Activated T-cell treated with anti-CD3 and anti-CD28 coated beads, Interleukin-2, amount 50 U/mL, for 72 hours (primary cell): ENCODE data around the gene OR2J3. TPM values are rescaled to one million over a fixed set of nuclear protein-coding genes. Genes with fewer than 3 reads are reported as not detected.
"Not testable (repeated sequence)": the region's sequence is repeated elsewhere in the genome, so short reads cannot be mapped to it uniquely, and the experiment has no call there.

Source experiments
- ATAC-seq, 2 donors: fragments of 150-1000 bp; cut with Tn5 transposase; replicated peaks in 1 of 2; 2 replicates each; pipeline ENCODE4 v1.10.0; 2021; ENCODE audit warnings: moderate library complexity in 2 of 2, mild to moderate bottlenecking in 1 of 2
- DNase-seq, 2 donors: peaks; one replicate each; pipeline ENCODE4 v3.0.0; 2021 to 2022; ENCODE audit warnings: mixed read lengths in 1 of 2
- H3K27ac Mint-ChIP-seq: one replicate; pipeline ENCODE4 v1.8.0; 2022; ENCODE audit warnings: mild to moderate bottlenecking, moderate library complexity, mixed read lengths
- H3K27me3 Mint-ChIP-seq: one replicate; pipeline ENCODE4 v1.8.0; 2022; ENCODE audit warnings: low read depth, mixed read lengths
- H3K36me3 Mint-ChIP-seq, 2 donors: one replicate each; pipeline ENCODE4 v1.8.0; 2022; ENCODE audit warnings: mixed read lengths in 2 of 2, mild to moderate bottlenecking in 1 of 2; ENCODE audit not compliant: insufficient read depth in 2 of 2
- H3K4me1 Mint-ChIP-seq: one replicate; pipeline ENCODE4 v1.8.0; 2022; ENCODE audit warnings: low read depth, mixed read lengths
- H3K4me3 Mint-ChIP-seq, 2 donors: one replicate each; pipeline ENCODE4 v1.8.0; 2022; ENCODE audit warnings: mild to moderate bottlenecking in 2 of 2, mixed read lengths in 2 of 2, moderate library complexity in 2 of 2
- H3K9me3 Mint-ChIP-seq, 2 donors: one replicate each; pipeline ENCODE4 v1.8.0; 2022; ENCODE audit warnings: mixed read lengths in 2 of 2
- total RNA-seq, 2 donors: library from RNA; stranded (reverse); gene quantifications; one replicate each; pipeline ENCODE4 v1.2.3, GENCODE V29; 2022

Gene OR2J3
- total RNA-seq, 2 donors from 2014 or later: not detected

DNA sequence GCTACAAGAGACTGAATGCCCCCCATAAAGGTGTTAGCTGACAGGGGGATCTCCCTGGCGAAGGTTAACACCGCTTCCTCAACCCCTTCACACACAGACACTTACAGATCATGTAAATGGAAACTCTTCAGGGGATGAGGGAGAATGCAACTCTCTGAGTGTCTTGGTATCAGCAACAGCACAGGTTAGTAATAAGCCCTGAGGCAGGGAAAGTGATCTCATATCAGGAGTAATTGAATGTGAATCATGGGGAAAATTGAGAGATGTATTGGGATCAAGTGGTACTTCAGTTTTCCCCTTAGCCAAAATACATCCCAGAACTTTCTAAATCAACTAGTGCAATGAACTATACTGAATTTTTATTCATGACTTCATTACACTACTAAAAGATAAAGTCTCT, 23.8 kb downstream of the OR2J3 start:
- peaks cover 47% of the 10 kb centered on the region for H3K27me3 Mint-ChIP-seq
- no peaks in the 10 kb centered on the region for H3K36me3 Mint-ChIP-seq
- no peak overlapping the region for H3K27ac Mint-ChIP-seq
- DNase-seq: no peak
- no peaks in the 10 kb centered on the region for H3K9me3 Mint-ChIP-seq
- ATAC-seq: no peak
- H3K4me1 Mint-ChIP-seq: no peaks in the 10 kb centered on the region
- no peak overlapping the region for H3K4me3 Mint-ChIP-seq

DNA sequence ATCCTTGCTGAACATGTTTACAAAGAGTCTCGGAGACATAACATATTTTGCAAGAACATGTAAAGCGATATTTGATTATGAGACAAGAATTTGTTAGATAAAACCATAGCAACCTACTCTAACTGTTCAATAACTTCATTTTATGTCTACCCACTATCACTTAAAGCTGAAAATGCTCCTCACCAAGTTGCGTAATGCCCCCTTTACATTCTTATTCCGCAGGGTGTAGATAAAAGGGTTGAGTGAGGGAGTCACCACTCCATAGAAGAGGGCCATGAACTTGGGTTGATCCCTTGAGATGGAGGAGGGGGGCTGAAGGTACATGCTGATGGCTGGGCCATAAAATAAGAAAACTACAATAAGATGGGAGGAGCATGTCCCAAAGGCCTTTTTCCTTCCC, 29.9 kb downstream of the OR2J3 start:
- DNase-seq (no peak), ATAC-seq (no peak)
- peaks cover 0 to 1% of the 10 kb centered on the region in 2 donors for H3K36me3 Mint-ChIP-seq
- peaks cover 38% of the 10 kb centered on the region for H3K27me3 Mint-ChIP-seq
- H3K27ac Mint-ChIP-seq: no peak overlapping the region
- peaks cover 0 to 1% of the 10 kb centered on the region in 2 donors for H3K9me3 Mint-ChIP-seq
- no peaks in the 10 kb centered on the region for H3K4me1 Mint-ChIP-seq
- no peak overlapping the region for H3K4me3 Mint-ChIP-seq

DNA sequence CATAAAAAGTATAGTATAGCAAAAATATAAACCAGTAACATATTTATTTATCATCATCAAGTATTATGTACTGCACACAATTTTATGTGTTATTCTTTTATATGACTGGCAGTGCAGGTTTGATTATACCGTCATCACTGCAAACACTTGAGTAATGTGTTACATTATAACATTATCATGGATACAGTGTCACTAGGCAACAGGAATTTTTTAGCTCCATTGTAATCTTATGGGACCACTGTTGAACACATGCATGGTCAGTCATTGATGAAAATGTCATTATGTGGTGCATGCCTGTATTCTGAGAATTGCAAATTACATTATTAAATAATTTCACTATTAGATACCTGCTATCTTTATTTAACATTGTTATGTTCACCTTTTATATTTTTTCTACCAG, 33.7 kb downstream of the OR2J3 start:
- Mint-ChIP-seq H3K9me3 (peaks cover 0 to 1% of the 10 kb centered on the region in 2 donors), H3K4me1 (no peaks in the 10 kb centered on the region), H3K4me3 (no peak overlapping the region), H3K36me3 (peaks cover 1 to 2% of the 10 kb centered on the region in 2 donors), H3K27ac (no peak overlapping the region), H3K27me3 (peaks cover 19% of the 10 kb centered on the region)
- DNase-seq (no peak), ATAC-seq (no peak)

DNA sequence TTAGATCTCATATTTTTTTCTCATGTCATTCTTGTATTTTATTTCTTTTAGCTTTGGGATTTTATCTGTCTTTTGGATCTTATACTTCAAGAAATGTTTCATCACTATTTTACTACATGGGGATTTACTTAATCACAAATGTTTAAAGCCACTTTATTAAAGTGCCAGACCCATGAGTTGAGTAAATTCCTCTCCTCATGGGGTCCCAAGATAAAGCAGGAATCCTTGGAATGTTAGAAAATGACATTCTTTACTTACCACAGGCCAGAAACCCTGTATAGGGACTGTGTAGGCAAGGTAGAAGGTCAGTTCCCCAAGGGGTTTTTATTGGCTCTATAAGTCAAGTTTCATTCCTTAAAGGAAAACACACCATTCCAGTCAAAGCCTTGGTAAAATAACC, 34.5 kb downstream of the OR2J3 start:
- no peak for ATAC-seq

DNA sequence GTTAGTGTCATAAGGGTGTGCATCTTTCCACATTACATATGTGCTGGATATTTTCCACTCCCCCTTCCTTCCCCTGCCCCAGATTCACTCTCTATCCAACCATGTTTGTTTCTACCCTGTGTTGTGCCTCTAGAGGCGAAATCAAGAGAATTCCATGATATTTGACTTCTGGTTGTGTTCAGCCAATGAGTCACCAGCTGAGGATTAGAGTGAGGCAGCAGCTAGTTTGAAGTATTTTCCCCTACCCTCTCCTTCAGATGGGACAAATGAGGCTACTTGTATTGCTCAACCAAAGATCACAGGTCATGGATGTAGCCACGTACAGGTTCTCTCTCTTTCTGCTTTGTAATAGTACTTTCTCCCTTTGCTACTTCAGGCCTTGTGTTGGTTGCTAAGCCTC, 38.3 kb downstream of the OR2J3 start:
- no peaks in the 10 kb centered on the region for H3K4me1 Mint-ChIP-seq
- peaks cover 1 to 2% of the 10 kb centered on the region in 2 donors for H3K36me3 Mint-ChIP-seq
- H3K27ac Mint-ChIP-seq: no peak overlapping the region
- H3K9me3 Mint-ChIP-seq: peaks cover 0 to 3% of the 10 kb centered on the region in 2 donors
- peaks cover 17% of the 10 kb centered on the region for H3K27me3 Mint-ChIP-seq
- no peak overlapping the region for H3K4me3 Mint-ChIP-seq
- ATAC-seq (no peak), DNase-seq (no peak)

More for the DNA sequence above, 34.5 kb downstream of the OR2J3 start:
- H3K4me3 Mint-ChIP-seq: no peak overlapping the region
- no peak for DNase-seq
- H3K27ac Mint-ChIP-seq: no peak overlapping the region
- peaks cover 19% of the 10 kb centered on the region for H3K27me3 Mint-ChIP-seq
- peaks cover 1 to 2% of the 10 kb centered on the region in 2 donors for H3K36me3 Mint-ChIP-seq
- H3K9me3 Mint-ChIP-seq: peaks cover 0 to 1% of the 10 kb centered on the region in 2 donors
- H3K4me1 Mint-ChIP-seq: no peaks in the 10 kb centered on the region

DNA sequence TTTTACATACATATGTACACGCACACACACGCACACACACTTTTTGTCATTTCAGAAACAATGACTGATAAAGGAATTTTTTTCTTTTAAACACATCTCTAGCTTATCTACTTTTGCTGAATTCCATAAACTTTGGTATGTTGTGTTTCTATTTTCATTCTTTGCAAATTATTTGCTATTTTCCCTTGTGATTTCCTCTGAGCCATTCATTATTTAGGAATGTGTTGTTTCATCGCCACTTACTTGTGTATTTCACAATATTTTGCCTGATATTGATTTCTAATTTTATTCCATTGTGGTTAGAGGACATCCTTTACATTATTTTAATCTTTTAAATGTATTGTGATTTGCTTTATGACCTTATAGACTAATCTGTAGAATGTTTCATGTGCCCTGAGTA, 39.2 kb downstream of the OR2J3 start:
- Mint-ChIP-seq H3K4me1 (no peaks in the 10 kb centered on the region), H3K27me3 (peaks cover 17% of the 10 kb centered on the region), H3K4me3 (no peak overlapping the region), H3K36me3 (peaks cover 1 to 2% of the 10 kb centered on the region in 2 donors), H3K27ac (no peak overlapping the region), H3K9me3 (peaks cover 0 to 3% of the 10 kb centered on the region in 2 donors)
- DNase-seq: no peak
- ATAC-seq: no peak

DNA sequence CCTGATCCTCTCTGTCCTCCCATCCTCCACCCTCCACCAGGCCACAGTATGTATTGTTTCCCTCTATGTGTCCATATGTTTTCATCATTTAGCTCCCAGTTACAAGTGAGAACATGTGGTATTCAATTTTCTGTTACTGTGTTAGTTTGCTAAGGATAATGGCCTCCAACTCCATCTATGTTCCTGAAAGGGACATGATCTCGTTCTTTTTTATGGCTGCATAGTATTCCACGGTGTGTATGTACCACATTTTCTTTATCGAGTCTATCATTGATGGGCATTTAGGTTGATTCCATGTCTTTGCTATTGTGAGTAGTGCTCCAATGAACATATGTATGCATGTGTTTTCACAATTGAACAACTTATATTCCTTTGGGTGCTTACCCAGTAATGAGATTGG, 41.6 kb downstream of the OR2J3 start:
- ATAC-seq, H3K9me3 Mint-ChIP-seq, H3K4me3 Mint-ChIP-seq, H3K27ac Mint-ChIP-seq, H3K4me1 Mint-ChIP-seq, H3K36me3 Mint-ChIP-seq, DNase-seq: not testable (repeated sequence)
- H3K27me3 Mint-ChIP-seq: peaks cover 29% of the 10 kb centered on the region

DNA sequence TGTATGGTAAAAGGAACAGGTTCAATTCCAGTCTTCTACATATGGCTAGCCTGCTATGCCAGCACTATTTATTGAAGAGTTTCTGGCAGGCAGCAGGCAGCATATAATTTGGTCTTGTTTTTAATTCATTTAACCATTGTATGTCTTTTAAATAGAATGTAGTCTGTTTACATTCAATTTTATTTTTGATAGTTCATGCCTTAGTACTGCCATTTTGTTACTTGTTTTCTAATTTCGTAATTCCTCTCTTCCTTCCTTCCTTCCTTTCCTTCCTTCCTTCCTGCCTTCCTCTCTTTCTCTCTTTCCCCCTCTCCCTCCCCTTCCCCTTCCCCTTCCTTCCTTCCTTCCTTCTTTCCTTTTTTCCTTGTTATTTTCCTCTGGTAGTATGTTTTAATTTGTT, 45.2 kb downstream of the OR2J3 start:
- Mint-ChIP-seq H3K4me1 (no peaks in the 10 kb centered on the region), H3K36me3 (no peaks in the 10 kb centered on the region), H3K27me3 (peaks cover 34% of the 10 kb centered on the region), H3K27ac (no peak overlapping the region), H3K4me3 (no peak overlapping the region), H3K9me3 (peaks cover 0 to 2% of the 10 kb centered on the region in 2 donors)
- no peak for ATAC-seq
- DNase-seq: no peak

DNA sequence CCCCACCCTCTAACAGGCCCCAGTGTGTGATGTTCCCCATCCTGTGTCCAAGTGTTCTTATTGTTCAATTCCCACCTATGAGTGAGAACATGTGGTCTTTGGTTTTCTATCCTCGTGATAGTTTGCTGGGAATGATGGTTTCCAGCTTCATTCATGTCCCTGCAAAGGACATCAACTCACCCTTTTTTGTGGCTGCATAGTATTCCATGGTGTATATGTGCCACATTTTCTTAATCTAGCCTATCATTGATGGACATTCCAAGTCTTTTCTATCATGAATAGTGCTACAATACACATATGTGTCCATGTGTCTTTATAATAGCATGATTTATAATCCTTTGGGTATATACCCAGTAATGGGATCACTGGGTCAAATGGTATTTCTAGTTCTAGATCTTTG, 47.3 kb downstream of the OR2J3 start:
- not testable (repeated sequence) for H3K27ac Mint-ChIP-seq, H3K4me1 Mint-ChIP-seq, H3K4me3 Mint-ChIP-seq, H3K36me3 Mint-ChIP-seq, H3K9me3 Mint-ChIP-seq, ATAC-seq, DNase-seq
- peaks cover 24% of the 10 kb centered on the region for H3K27me3 Mint-ChIP-seq

DNA sequence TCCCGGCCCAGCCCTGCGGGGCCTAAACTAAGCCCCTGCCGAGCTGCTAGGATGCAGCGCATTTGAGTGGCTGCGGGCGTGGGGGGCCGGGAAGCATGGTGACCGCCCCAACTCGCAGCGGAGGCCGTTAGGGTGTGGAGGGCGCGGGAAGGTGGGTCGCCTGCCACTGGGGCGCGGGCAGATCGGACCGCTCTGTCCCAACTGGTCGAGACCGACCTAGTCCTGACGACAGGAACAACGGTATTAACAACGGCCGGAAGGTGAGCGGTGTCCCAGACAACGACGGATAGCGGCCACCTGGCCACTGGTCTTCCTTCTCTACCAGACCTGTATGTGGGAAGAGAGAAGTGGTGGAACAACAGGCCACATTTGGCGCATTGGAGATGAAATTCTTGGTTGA, 52.1 kb downstream of the OR2J3 start:
- H3K27me3 Mint-ChIP-seq: peaks cover 50% of the 10 kb centered on the region
- not testable (repeated sequence) for H3K27ac Mint-ChIP-seq, H3K36me3 Mint-ChIP-seq, ATAC-seq, DNase-seq, H3K9me3 Mint-ChIP-seq, H3K4me1 Mint-ChIP-seq, H3K4me3 Mint-ChIP-seq

Other genes starting within 250 kb of the OR2J3 start
- gene TRIM27, start 184.1 kb upstream of the OR2J3 start, total RNA-seq: 10 to 100 TPM; 50.7 to 51.1 TPM
- 1 to 10 TPM; 1.6 to 2.1 TPM for gene ZNF311, start 102.7 kb upstream of the OR2J3 start, total RNA-seq
- not detected for gene OR2W1, start 62.9 kb upstream of the OR2J3 start, total RNA-seq
- not detected for gene OR2B3, start 20.7 kb upstream of the OR2J3 start, total RNA-seq
- not detected for gene OR2J1, start 8.6 kb upstream of the OR2J3 start, total RNA-seq
- gene OR2J2, start 62.8 kb downstream of the OR2J3 start, total RNA-seq: not detected
- gene OR14J1, start 193.6 kb downstream of the OR2J3 start, total RNA-seq: not detected